Measurements from ENCODE around the gene BTBD1.
A peak's percentile ranks its signal among the peaks of the same experiment; 100 is the strongest.
"Not testable (repeated sequence)": the region's sequence is repeated elsewhere in the genome, so short reads cannot be mapped to it uniquely, and the experiment has no call there.

The BTBD1 gene

GRCh38 chr15:83092309-83092976 is 25.4 kb upstream of the BTBD1 start:
- DNase-seq (ENCODE audit: low spot score), result no peak

GRCh38 chr15:83091965-83092308 is 24.9 kb upstream of the BTBD1 start:
- not testable (repeated sequence) for DNase-seq (ENCODE audit: low spot score)

GRCh38 chr15:83090465-83090864 is 23.4 kb upstream of the BTBD1 start:
- no peak for DNase-seq (ENCODE audit: low spot score)

- no peak for DNase-seq (ENCODE audit: low spot score)
Observed at GRCh38 chr15:83088876-83089275, 21.8 kb upstream of the BTBD1 start.

GRCh38 chr15:83087576-83087975 is 20.5 kb upstream of the BTBD1 start:
- no peak for DNase-seq (ENCODE audit: low spot score)

GRCh38 chr15:83085864-83086552 is 19.0 kb upstream of the BTBD1 start:
- not testable (repeated sequence) for DNase-seq (ENCODE audit: low spot score)

GRCh38 chr15:83085461-83085860 is 18.4 kb upstream of the BTBD1 start:
- DNase-seq (ENCODE audit: low spot score), result not testable (repeated sequence)

GRCh38 chr15:83082730-83083386 is 15.8 kb upstream of the BTBD1 start:
- DNase-seq (ENCODE audit: low spot score), result no peak

- no peak for DNase-seq (ENCODE audit: low spot score)
Observed at GRCh38 chr15:83081256-83082014, 14.4 kb upstream of the BTBD1 start.

- no peak for DNase-seq (ENCODE audit: low spot score)
Observed at GRCh38 chr15:83078712-83079111, 11.7 kb upstream of the BTBD1 start.

- no peak for DNase-seq (ENCODE audit: low spot score)
Observed at GRCh38 chr15:83077491-83078230, 10.6 kb upstream of the BTBD1 start.

GRCh38 chr15:83069211-83069642 is 2.2 kb upstream of the BTBD1 start:
- peak; percentile 52 for DNase-seq (ENCODE audit: low spot score)

GRCh38 chr15:83068054-83068453 is 1.0 kb upstream of the BTBD1 start:
- DNase-seq (ENCODE audit: low spot score), result no peak

GRCh38 chr15:83067638-83067962 is 548 bp upstream of the BTBD1 start:
- no peak for DNase-seq (ENCODE audit: low spot score)

GRCh38 chr15:83066034-83066733 is 868 bp downstream of the BTBD1 start:
- DNase-seq (ENCODE audit: low spot score), result no peak

- no peak for DNase-seq (ENCODE audit: low spot score)
Observed at GRCh38 chr15:83065431-83065830, 1.6 kb downstream of the BTBD1 start.

- DNase-seq (ENCODE audit: low spot score), result no peak
Observed at GRCh38 chr15:83064859-83065258, 2.2 kb downstream of the BTBD1 start.

- DNase-seq (ENCODE audit: low spot score), result no peak
Observed at GRCh38 chr15:83063551-83063950, 3.5 kb downstream of the BTBD1 start.

GRCh38 chr15:83062768-83063180 is 4.3 kb downstream of the BTBD1 start:
- DNase-seq (ENCODE audit: low spot score), result no peak

- no peak for DNase-seq (ENCODE audit: low spot score)
Observed at GRCh38 chr15:83061680-83062079, 5.4 kb downstream of the BTBD1 start.

- DNase-seq (ENCODE audit: low spot score), result no peak
Observed at GRCh38 chr15:83057696-83058376, 9.2 kb downstream of the BTBD1 start.
